Measurements from ENCODE around the gene DCTN2.
"Not testable (repeated sequence)": the region's sequence is repeated elsewhere in the genome, so short reads cannot be mapped to it uniquely, and the experiment has no call there.

Gene DCTN2

DNA sequence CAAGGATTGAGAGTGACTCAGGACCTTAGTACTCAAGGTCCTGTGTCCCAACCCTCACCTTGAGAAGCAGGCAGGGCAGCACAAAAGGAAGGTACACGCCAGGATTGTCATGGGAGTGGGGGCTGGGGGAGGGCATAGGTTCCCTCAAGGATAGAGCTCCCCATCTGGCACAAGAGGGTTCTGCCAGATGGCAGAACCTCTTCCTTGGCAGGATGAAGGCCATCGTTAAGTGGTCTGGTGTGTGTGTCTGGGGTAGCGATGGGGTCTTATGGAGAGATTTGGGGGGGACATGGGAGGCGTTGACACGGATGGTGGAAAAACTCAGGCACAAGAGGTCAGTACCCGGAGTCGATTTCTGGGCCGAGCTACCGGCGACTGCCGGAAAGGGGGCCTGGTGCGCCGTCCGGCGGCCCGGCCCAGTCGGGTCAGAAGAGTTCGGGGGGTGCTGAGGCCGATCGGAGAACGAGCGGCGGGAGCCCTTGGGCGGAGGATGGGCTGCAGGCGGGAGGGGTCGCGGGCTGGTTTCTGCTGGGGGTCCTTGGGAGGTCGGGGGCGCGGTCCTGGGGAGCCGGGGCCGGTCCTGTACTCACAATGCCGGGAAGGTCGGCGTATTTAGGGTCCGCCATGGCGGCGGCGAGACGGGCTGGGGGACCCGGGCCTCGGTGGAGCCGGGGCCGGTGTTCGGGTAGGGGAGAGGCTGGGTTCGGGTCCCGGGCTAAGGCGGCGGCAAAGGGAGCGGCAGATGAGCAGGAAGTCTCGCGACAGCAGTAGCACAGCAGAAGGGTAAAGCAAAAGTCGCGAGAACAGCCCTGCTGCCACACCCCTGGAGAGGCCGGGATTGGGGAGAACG, at the start of gene DCTN2:
Gene DCTN2, minus strand, starts transcription at position 755 of the 850 bp plus-strand sequence. Its CDS starts 129 bp downstream, at position 626.
- peak; percentile 97 for DNase-seq

DNA sequence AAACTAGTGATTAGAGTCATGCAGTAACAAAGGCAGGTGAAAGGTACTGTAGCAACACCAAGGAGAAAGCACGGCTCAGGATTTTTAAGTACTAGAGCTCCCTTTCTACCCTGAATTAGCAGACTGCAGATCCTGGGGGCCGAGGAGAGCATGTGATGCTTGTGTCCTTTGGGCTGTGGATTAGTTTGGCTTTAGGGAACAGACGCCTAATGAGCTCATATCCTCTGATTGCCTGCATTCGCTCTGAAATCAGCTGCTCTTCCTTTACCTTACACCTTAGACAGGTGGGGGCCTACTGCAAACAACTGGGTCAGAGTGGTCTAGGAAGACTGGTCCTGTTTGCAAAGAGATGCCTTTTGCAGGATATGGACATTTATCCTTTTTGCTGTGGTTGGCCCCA, 46.2 kb upstream of the DCTN2 start:
- no peak for DNase-seq

DNA sequence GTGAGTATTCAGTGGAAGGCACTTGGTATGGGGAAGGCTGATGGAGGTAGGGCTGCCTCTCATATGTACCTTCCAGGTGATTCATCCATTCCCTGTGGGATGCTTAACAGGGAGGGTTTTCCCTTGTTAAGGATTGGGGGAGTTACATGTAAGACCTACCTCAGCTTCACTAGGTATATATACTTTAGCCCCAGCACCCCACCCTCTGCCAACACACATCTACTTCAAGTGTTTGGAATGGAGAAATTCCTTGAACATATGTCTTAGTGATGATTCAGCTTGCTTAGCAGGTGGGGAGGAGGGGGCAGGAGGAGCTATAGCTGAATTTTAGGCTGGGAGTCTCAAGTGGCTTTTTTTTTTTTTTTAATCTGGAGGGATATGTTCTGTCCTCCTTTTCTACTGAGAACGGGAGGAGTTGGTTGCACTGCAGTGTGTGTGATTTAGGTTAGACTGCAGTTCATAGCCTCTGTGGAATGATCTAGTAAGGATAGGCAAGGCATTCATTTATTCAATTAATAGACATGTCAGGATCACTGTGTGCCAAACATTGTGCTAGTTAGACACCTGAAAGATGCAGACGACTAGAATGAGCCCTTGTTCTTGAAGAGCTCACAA, 45.7 kb upstream of the DCTN2 start:
- DNase-seq, result no peak

DNA sequence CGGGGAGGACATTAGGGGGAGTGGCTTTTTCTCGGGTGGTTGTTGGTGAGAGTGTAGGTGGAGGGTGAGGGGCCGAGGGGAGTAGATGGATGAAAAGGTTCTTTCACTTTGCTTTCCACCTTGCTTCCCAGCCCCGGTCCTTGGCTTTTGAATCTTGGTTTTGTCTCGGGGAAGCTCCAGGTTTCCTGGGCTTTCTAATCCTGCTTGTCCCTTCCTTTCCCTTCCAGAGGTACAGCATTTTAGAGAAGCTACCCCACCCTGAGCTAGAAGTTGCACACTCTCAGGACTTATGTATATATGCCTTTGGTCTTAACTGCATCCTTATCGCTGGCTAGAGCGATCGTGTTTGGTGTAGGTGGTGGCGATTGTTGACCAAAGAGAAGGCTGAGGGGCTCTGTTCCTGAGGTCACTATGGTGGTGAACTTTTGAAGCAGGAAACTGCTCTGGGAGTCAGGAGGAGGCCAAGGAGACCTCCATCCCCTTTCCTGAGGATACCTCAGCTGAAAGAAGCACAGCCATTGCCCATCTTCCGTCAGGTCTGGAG, 44.9 kb upstream of the DCTN2 start:
- DNase-seq, result no peak

DNA sequence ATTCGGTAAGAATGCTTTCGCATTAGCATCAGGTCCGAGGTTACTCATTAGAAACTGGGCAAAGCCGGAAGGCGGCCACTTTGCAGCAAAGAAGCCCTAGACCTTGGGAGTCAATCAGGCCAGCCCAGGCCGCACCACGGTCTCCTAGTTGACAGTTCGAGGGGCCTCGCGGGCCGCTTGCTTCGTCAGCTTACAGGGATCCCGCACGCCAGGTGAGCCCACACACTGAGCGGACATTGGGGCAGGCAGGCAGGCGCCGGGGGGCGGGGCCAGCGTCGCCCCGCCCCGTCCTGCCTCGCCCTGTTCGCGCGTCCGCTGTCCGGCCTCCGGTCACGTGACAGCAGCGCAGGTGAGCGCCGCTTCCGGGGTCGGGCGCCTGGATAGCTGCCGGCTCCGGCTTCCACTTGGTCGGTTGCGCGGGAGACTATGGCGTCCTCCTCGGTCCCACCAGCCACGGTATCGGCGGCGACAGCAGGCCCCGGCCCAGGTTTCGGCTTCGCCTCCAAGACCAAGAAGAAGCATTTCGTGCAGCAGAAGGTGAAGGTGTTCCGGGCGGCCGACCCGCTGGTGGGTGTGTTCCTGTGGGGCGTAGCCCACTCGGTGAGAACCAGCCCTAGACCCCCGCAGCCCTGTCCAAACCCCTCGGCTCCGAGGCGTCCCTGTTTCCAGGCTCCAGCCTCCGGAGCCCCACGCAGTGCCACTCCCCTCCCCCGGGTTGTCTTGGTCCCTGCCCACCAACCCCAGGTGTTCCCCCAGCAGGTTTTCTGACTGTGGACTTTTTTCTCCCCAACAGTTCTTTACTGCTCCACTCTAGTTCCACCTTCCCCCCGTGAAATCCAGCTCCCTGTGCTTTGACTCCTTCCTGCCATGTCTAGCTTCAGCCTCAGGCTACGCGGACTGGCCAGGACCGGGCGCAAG, 44.1 kb upstream of the DCTN2 start, which contains the start of gene PIP4K2C:
Gene PIP4K2C, plus strand, starts transcription at position 329 of the 918 bp plus-strand sequence. Its CDS starts 98 bp downstream, at position 427.
- DNase-seq, result peak; percentile 87

DNA sequence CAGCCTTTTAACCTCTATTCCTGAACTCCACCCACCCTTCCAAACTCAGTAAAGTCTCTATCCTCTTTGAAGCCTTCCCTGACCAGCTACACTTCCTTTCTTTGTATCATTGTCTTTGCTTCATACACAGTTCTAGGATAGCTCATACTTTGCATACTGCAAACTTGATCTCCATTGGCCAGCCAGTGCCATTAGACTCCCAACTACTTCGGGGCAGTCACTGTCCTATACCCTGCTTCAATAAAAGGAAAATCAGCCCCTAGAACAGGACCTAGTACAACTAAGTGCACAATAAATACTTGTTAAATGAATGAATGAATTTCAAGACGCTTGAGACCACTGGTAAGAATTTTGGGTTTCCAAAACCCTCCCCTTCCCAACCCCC, 43.5 kb upstream of the DCTN2 start:
- no peak for DNase-seq

DNA sequence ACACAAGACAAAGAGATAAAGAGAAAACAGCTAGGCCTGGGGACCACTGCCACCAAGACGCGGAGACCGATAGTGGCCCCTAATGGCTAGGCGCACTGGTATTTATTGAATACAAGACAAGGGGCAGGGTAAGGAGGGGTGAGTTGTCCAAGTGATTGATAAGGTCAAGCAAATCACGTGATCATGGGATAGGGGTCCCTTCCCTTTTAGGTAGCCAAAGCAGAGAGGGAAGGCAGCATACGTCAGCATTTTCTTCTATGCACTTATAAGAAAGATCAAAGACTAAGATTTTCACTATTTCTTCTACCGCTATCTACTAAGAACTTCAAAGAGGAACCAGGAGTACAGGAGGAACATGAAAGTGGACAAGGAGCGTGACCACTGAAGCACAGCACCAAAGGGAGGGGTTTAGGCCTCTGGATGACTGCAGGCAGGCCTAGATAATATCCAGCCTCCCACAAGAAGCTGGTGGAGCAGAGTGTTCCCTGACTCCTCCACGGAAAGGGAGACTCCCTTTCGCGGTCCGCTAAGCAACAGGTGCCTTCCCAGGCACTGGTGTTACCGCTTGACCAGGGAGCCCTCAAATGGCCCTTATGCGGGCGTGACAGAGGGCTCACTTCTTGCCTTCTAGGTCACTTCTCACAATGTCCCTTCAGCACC, 42.1 kb upstream of the DCTN2 start:
- DNase-seq, result not testable (repeated sequence)

DNA sequence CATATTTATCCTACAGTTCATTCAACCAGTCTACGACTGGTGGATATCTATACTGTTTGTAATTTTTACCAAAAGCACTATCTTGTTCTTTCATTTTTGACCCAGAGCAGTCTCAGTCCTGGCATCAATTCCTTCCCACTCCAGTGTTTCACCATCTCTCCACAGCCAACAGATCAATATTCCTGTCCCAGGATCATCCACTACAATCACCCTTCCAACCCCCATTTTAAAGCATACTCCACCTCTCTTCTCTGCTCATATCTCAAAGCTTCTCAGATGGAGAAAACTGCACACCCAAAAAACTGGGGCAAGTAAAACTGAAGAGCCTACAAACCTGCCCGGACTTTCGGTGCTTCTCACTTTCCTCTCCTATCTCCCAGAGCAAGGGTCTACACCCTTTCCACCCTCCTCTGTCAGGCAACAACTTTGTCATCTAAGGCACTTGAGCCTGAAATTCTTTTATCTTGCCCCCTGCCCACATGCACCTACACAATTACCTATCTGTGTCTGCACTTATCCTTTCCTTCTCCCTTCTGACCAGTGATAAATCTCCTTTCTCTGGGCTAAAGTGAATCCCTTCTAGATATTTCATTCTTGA, 39.9 kb upstream of the DCTN2 start:
- no peak for DNase-seq

DNA sequence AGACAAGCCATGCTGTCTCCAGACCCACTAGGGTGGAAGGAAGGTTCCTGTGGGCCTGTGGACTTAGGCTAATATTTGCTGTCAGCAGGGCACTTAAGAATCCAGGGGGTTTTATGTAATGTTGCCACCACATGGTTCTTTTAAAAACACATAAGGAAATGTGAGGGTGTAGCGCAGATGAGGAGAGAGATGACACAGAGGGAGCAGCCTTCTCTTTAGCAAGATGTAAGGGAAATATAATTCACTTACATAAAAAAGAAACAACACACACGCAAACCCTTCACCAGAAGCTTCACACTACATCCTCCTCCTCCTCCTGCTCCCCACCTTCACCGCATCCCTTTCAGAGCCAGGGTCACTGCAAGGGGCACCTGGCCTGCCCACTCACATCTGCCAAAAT, 39.1 kb upstream of the DCTN2 start:
- no peak for DNase-seq

DNA sequence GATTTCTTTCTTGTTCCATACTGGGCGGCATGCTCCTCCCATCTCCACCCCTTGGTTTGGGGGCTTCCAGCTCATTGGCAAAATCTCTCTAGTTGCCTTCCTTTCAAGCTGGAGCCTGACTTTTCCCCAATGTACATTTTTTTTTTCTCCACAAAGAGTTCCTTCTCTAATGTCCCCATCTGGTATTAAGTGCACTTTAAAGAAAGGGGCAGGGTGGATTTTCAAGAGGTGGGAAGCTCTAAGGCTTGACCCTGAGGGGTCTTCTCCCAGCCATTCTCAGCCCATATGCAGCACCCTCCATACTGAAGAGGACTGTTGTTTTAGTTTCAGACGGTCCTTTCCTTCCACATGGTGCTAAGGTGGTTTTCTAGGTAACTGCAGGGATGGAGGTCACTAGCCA, 38.2 kb upstream of the DCTN2 start:
- no peak for DNase-seq

DNA sequence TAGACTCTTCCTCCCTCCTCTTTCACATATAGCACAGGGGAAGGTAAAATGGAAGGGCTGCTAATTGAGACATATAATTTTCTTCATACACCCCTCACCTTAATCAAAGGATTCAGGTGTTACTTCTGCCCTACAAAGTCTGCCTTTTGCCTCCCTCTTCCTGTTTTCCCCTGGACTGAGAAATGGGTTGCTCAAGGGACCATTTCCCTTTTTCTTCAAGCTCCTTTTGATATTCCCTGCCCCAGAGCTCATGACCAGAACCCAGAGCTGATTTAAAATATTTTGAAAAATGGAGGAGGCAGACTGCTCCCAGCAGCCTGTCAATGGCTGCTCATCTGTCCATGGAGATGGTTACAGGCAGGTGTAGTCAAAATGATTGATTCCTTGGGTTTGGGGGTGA, 37.7 kb upstream of the DCTN2 start:
- no peak for DNase-seq

DNA sequence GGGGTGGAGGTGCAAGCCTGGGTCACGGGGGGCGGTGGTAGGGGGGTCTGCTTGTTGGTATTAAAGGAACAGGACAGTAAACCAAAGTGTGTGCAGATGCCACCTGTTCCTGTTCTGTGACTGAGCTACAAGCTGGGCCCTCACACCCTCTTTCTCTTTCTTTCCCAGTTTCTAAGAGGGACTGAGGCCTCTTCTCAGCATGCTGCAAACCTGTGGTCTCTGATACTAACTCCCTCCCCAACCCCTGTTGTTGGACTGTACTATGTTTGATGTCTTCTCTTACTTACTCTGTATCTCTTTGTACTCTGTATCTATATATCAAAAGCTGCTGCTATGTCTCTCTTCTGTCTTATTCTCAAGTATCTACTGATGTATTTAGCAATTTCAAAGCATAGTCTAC, 37.1 kb upstream of the DCTN2 start:
- no peak for DNase-seq

DNA sequence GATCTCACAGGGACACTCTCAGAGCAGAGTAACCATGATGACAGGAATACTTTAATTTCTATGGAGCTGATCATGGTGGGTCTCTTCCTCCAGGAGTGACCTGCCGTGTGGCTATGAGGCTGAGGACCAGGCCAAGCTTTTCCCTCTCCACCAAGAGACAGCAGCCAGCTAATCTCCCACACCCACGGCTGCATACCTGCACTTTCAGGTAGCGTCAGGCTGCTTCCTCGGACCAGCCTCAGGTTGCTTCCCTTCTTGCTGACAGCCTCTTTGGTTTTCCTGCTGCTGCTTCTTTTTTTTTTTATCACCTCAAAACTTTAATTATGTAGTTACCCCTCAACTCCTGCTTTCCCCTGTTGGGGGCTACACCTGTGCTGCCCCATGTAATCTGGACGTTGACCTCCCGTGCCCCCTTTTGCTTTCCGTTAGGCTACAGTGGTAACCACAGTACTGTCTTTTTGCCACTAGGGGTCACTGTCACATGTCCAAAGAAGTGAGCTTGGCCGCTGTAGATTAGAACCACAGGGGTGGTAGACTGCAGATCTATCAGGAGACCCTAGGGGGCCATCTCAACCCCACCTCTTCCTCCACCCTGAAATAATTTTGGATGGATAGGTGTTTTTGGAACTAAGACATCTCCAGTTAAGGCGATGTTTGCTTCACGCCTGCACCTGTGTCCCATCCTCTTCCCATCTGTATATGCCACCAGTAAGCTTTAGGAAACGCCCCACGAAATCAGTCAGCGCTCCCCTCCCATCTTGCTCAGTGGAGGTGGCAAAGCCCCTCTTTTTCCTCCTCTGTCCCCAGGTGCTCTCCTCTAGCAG, 36.2 kb upstream of the DCTN2 start:
- peak; percentile 87 for DNase-seq

DNA sequence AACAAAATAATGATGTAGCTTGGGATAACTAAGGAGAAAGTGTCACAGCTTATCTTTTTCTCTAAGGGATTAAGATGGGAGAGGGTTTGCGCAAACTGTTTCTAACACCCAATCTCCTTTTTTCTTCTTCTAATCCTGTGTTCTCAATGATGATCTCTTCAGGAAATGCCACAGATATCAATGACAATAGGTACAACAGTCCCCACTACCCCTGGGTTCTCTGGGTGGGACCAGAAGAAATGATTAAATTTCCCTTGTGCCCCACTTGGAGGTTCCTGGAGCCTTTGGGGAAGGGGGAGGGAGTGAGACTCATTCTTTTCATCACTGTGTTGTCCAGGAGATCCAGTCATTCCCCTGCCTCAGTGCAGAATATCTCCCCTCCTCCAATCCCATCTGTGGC, 35.4 kb upstream of the DCTN2 start:
- no peak for DNase-seq

DNA sequence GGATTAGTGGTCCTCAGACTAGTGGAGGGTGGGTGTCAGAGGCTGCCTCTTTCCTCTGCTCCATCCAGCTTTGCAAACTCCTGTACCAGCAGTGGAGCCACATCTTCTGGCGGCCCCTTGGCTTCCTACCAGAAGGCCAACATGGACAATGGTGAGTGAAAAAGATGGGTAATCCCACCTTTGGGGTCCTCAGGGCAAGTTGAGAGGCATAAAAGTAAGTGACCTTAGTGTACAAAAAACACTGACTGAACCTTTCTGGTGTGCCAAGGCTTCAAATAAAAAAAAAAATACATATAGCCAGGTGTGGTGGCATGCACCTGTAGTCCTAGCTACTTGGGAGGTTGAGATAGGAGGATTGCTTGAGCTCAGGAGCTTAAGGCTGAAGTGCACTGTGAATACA, 34.8 kb upstream of the DCTN2 start:
- no peak for DNase-seq

DNA sequence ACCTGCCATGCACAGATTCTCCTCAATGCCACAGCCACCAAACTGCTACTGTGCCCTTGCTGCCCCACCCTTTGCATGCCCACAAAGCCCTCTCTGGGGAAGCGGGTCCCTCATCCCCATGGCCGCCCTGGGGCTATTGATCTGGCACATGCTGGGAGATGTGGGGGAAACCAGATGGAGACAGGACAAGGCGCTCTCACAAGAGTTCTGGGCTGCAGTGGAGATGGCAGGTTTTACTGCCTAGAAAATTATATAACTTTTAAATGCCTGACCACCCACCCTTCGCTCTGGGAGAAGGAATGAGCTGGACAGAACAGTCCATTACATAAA, 33.4 kb upstream of the DCTN2 start:
- DNase-seq, result no peak

DNA sequence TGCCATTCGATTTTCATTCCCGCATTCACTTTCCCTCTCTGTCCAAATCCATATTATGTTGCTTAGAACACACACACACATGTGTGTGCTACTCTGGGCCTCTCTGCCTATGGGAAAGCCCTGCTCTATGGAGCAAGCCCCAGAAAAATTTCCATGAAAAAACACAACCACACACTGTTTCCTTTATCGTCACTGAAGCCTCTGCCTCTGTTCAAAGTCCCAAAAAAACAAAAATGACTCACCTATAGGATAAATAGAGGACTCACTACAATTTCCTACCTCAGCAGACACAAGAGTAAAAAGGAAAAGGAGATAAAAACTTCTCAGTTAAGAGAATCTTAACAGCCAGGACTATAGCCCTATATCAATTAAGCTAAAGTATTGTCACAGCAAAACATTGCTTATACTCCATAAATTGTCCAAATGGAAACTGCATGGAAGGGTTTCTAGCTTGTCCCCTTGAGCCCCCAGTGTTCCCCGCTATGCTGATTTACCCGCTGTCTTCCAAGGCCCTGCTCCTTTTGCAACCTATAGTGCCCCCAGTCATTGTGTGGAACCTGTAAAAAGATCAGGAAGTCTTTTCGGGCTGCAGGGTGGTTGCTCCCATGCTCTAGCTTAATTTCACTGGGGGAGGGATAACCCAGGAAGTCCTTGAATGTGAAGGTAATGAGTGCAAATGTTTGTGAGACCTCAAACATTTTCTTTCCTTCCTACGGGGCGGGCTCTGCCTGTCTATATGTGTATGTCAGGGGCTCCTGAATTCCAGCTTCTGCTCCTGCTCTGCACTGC, 32.9 kb upstream of the DCTN2 start:
- no peak for DNase-seq

DNA sequence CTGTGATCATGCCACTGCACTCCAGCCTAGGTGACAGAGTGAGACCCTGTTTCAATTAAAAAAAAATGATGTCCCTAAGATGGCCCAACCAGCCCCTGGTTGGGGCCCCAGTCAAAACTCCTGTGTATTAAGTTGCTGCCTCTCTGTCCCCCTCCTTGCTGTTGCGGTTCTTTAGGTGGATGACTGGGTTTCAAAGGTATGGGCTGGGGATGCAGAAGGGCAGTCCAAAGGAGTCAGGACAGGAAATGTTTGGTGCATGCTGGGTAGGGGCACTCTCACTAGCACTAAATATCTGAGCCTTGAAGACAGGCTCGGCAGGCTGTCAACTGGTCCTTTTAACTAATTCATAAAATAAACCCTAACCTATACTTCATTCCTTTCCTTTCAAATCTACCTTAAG, 32.0 kb upstream of the DCTN2 start:
- no peak for DNase-seq

DNA sequence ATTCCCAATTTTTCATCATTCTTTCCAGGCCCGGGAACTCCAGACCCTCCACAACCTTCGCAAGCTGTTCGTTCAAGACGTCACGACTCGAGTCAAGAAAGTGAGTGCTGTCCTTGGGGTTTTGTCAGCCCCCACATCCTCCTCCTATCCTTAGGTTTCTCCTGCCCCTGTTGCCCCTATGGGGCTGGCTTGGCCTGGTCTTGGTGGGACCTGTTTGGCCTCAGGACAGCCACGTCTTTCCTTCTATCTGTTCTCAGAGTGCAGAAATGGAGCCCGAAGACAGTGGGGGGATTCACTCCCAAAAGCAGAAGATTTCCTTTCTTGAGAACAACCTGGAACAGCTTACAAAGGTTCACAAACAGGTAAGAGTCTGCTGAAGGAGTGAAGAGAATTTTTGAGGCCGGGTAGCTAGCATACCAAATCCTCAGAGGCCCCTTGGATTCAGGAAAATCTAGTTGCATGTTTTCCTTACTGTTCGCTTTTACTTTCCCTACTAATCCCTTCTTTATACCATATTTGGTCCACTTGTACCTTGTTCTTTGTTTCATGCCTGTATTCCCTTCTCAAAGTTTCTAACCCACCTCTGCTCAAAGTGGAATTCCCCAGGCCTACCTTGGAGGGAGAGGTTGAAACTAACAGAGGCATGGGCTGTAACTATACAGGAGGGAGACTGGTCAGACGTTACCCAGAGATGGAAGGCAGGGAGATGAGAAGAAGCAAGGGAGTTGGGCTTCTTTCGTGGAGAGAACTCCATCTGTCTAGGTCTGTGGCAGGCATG, 31.2 kb upstream of the DCTN2 start:
- no peak for DNase-seq

Measured in CD4-positive, alpha-beta T cell treated with Interleukin-17A for 1 hour (primary cell).